Nephron (organoid): ENCODE measurements around the gene PYM1.
"Not testable (repeated sequence)": the region's sequence is repeated elsewhere in the genome, so short reads cannot be mapped to it uniquely, and the experiment has no call there.

Source experiments
- H3K27ac Mint-ChIP-seq, 3 experiments: 2 replicates each; pipeline ENCODE4 v1.8.0; 2020; ENCODE audit warnings: mixed read lengths in 3 of 3, mild to moderate bottlenecking in 2 of 3, moderate library complexity in 1 of 3
- H3K27me3 Mint-ChIP-seq: 2 replicates; pipeline ENCODE4 v1.8.0; 2021; ENCODE audit warnings: low read depth, mild to moderate bottlenecking, moderate library complexity, mixed read lengths
- H3K36me3 Mint-ChIP-seq: 2 replicates; pipeline ENCODE4 v1.8.0; 2020; ENCODE audit warnings: low read depth, mixed read lengths
- H3K4me1 Mint-ChIP-seq: 2 replicates; pipeline ENCODE4 v1.8.0; 2020; ENCODE audit warnings: mixed read lengths
- H3K4me3 Mint-ChIP-seq, 3 experiments: 2 replicates each; pipeline ENCODE4 v1.8.0; 2020; ENCODE audit warnings: mild to moderate bottlenecking in 3 of 3, mixed read lengths in 3 of 3, moderate library complexity in 2 of 3
- H3K9me3 Mint-ChIP-seq: 2 replicates; pipeline ENCODE4 v1.8.0; 2020; ENCODE audit warnings: mixed read lengths
- TF ChIP-seq, protein P1 (sequence below), 3 experiments: fragments of 200-600 bp; sonication (generic); IDR thresholded peaks; one replicate each; pipeline ENCODE4 v1.5.0; 2021; ENCODE audit warnings: antibody characterized with exemption in 3 of 3; ENCODE audit not compliant: unreplicated experiment in 3 of 3

PYM1 gene

DNA sequence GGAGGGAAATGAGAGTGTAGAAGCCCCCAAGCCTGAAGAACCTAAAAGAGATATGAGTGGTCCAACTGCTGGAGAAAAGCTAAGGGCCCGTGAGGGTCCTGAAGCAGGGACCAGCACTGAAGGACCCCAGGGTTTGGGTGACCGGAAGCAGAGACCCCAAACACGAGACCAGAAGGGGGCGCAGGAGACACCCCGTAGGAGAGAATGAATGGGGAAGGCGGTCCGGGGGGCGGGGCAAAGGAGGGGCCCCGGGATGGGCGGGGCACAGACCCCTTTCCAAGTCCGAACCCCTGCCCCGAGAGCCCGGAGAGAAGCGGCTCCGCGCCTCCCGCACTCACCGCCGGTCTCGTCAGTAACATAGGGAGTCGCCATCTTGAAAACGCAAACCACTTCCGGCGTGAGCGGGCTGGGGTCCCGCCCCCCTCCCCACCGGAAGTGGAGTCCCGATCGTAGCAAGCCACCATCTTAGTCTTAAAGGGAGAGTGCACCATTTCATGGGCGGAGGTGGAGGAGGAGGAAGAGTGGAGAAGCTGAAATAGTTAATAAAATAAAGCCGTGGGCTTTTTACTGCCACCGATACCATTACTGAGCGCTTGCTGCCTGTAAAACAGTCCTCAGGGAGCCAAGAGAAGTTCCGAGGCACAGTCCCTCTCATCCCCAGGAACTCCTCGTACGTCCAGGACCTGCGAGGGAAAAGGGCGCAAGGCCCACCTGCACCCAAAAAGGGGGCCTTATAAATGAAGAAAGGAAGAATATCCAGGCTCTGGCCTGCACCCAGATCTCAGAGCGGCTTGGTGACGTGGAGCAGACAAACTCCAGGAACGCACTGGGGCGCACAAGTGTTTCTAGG, 731 bp downstream of the PYM1 start:
- Mint-ChIP-seq H3K9me3 (no peaks in the 10 kb centered on the region), H3K27me3 (no peaks in the 10 kb centered on the region), H3K4me3 (peak overlapping the region; percentile 98 to 100 (median 100)), H3K4me1 (peaks cover 48% of the 10 kb centered on the region), H3K27ac (peak overlapping the region; percentile 100), H3K36me3 (peaks cover 18% of the 10 kb centered on the region)
- TF ChIP-seq, protein P1, sequence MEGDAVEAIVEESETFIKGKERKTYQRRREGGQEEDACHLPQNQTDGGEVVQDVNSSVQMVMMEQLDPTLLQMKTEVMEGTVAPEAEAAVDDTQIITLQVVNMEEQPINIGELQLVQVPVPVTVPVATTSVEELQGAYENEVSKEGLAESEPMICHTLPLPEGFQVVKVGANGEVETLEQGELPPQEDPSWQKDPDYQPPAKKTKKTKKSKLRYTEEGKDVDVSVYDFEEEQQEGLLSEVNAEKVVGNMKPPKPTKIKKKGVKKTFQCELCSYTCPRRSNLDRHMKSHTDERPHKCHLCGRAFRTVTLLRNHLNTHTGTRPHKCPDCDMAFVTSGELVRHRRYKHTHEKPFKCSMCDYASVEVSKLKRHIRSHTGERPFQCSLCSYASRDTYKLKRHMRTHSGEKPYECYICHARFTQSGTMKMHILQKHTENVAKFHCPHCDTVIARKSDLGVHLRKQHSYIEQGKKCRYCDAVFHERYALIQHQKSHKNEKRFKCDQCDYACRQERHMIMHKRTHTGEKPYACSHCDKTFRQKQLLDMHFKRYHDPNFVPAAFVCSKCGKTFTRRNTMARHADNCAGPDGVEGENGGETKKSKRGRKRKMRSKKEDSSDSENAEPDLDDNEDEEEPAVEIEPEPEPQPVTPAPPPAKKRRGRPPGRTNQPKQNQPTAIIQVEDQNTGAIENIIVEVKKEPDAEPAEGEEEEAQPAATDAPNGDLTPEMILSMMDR (IDR thresholded peaks at IDR 0.05; ENCODE audit: unreplicated experiment in 3 of 3), result peak; percentile 73 to 91 (median 76)

DNA sequence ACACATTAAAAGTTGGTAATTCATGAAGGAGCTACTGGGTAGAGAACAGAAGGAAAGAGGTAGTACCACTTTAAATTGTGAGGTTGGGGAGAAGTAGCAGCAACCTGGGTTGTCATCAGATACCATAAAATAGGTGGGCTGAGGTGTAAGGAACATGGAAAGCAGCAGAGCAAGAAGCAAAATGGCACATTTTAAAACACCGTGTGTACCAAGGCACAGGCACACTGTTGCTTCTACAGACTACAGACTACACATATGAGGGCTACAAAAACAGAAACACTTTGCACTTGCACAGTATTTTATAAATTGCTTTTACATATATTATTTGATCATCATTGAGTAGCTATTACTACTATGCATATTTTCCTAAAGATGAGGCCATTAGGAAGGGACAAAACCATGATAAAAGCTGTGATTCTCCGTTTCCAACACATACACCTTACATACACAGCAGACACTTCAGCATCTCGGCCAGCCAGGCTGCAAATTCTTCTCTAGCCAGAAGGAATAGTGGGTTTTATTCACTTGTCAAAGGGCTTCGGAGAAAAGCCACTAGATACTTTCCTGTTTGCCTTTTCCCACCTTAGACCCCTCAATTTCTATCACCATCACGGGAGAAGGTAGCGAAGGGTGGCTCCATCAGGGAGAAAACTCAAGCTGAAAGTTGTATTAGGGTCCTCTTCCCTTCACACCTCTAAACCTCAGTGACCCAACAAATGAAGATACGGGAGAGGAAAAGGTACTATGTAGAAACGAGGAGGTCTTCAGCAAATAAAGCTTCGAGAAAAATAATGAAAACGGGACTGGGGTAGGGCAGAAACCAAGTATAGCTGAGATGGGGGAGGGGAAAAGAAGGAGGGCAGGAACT, 1.6 kb downstream of the PYM1 start:
- Mint-ChIP-seq H3K36me3 (peaks cover 22% of the 10 kb centered on the region), H3K27me3 (no peaks in the 10 kb centered on the region), H3K4me1 (peaks cover 41% of the 10 kb centered on the region), H3K4me3 (peak overlapping the region; percentile 98 to 100 (median 100)), H3K27ac (peak overlapping the region; percentile 100), H3K9me3 (no peaks in the 10 kb centered on the region)
- TF ChIP-seq, protein P1 (IDR thresholded peaks at IDR 0.05; ENCODE audit: unreplicated experiment in 3 of 3), result no peak

DNA sequence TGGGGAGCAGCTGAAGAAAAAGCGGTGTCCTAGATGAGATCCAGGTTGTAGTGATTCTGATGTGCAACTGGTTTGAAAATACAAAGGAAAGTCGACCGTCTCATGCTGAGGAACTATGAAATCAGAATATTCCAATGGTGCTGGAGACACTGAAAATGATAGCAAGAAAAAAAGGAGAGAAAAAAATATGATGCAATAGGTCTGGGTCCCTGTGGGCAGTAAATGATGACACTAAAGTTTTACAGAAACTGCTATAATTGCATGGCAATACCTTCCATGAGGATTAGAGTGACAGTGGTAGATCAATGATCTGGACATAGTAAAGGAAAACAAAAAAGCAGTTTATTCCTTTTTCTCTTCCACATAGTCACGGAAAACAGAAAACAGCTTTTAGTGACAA, 2.3 kb downstream of the PYM1 start:
- Mint-ChIP-seq H3K4me1 (peaks cover 34% of the 10 kb centered on the region), H3K27me3 (no peaks in the 10 kb centered on the region), H3K27ac (peak overlapping the region; percentile 100), H3K4me3 (peak overlapping the region; percentile 98 to 100 (median 100)), H3K36me3 (peaks cover 22% of the 10 kb centered on the region), H3K9me3 (no peaks in the 10 kb centered on the region)
- TF ChIP-seq, protein P1 (IDR thresholded peaks at IDR 0.05; ENCODE audit: unreplicated experiment in 3 of 3), result no peak

DNA sequence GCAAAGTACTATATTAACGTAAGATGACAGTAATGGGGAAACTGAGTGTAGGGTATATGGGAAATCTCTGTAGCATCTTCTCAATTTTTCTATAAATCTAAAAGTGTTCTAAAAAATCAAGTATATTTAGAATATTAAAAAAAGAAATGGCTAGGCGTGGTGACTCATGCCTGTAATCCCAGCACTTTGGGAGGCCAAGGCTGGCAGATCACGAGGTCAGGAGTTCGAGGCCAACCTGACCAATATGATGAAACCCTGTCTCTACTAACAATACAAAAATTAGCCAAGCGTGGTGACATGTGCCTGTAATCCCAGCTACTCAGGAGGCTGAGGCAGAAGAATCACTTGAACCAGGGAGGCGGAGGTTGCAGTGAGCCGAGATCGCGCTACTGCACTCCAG, 4.0 kb downstream of the PYM1 start:
- peaks cover 22% of the 10 kb centered on the region for H3K36me3 Mint-ChIP-seq
- H3K4me1 Mint-ChIP-seq, result peaks cover 24% of the 10 kb centered on the region
- not testable (repeated sequence) for H3K4me3 Mint-ChIP-seq, H3K27me3 Mint-ChIP-seq, H3K9me3 Mint-ChIP-seq
- peak overlapping the region in 2 of 3 experiments; percentile 50 to 58 for H3K27ac Mint-ChIP-seq

DNA sequence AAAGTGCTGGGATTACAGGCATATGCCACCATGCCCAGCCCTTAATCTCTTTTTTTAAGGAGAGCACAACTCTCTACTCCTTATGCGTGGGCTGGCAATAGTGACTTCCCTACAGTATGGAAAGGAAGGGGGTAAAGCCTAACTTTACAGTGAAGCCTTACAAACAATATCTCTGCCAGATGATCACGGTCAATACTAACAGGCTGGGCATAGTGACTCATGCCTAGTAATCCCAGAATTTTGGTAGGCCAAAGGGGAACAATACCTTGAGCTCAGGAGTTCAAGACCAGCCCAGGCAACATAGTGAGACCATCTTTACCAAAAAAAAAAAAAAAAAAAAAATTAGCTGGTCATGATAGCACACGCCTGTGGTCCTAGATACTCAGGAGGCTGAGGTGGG, 5.6 kb downstream of the PYM1 start:
- TF ChIP-seq, protein P1 (IDR thresholded peaks at IDR 0.05; ENCODE audit: unreplicated experiment in 3 of 3), result no peak
- H3K4me3 Mint-ChIP-seq, result no peak overlapping the region
- H3K36me3 Mint-ChIP-seq, result peaks cover 28% of the 10 kb centered on the region
- no peak overlapping the region for H3K27ac Mint-ChIP-seq
- no peaks in the 10 kb centered on the region for H3K27me3 Mint-ChIP-seq
- peaks cover 21% of the 10 kb centered on the region for H3K4me1 Mint-ChIP-seq
- H3K9me3 Mint-ChIP-seq, result no peaks in the 10 kb centered on the region

DNA sequence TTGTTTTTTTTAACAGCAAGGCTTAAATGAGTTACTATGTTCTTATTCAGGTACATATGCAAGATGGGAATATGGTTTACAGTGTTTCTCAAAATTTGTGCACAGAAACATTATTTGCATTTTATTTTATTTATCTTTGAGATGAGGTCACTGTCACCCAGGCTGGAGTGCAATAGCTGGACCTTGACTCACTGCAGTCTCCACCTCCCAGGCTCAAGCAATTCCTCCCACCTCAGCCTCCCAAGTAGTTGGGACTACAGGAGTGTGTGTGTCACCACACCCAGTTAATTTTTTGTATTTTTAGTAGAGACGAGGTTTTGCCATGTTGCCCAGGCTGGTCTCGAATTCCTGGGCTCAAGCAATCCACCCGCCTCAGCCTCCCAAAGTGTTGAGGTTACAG, 8.7 kb downstream of the PYM1 start:
- H3K9me3 Mint-ChIP-seq, H3K4me3 Mint-ChIP-seq: not testable (repeated sequence)

More for the DNA sequence above, 8.7 kb downstream of the PYM1 start:
- not testable (repeated sequence) for H3K4me1 Mint-ChIP-seq, H3K27me3 Mint-ChIP-seq, H3K27ac Mint-ChIP-seq
- peaks cover 32% of the 10 kb centered on the region for H3K36me3 Mint-ChIP-seq
